Measurements from ENCODE around the gene CLOCK.

The CLOCK gene

GRCh38 chr4:55385201-55385649 is 161.5 kb downstream of the CLOCK start:
- Histone ChIP-seq H4K20me1 (ENCODE audit: insufficient read depth, low read length, poor library complexity, severe bottlenecking) (no peaks in the 10 kb centered on the region), H3K9me2 (replicated peaks; ENCODE audit: low read depth, low read length) (no peaks in the 10 kb centered on the region), H3K4me1 (ENCODE audit: insufficient read depth, low read length, poor library complexity, severe bottlenecking) (peaks cover 4% of the 10 kb centered on the region), H2AFZ (ENCODE audit: low read length) (no peak overlapping the region), H3K27me3 (ENCODE audit: insufficient read depth, low read length, poor library complexity, severe bottlenecking) (no peaks in the 10 kb centered on the region), H3K9me3 (ENCODE audit: insufficient read depth, low read depth, low read length) (no peaks in the 10 kb centered on the region), H3K79me2 (ENCODE audit: insufficient read depth, low read length) (no peaks in the 10 kb centered on the region), H3F3A (ENCODE audit: low read depth) (no peaks in the 10 kb centered on the region), H3K4me2 (ENCODE audit: low read depth, low read length, poor library complexity, severe bottlenecking) (no peak overlapping the region), H3K9ac (ENCODE audit: low read depth, low read length, poor library complexity, severe bottlenecking) (no peak overlapping the region), H3K36me3 (ENCODE audit: insufficient read depth, low read length) (no peaks in the 10 kb centered on the region), H3K4me3 (ENCODE audit: low read length, poor library complexity, severe bottlenecking) (no peak overlapping the region)
- TF ChIP-seq CTCF (conservative IDR thresholded peaks at IDR 0.05; ENCODE audit: low read length) (no peak), EZH2phosphoT487 (IDR thresholded peaks at IDR 0.05; ENCODE audit: borderline replicate concordance) (no peak)

GRCh38 chr4:55382488-55383003 is 164.2 kb downstream of the CLOCK start:
- Histone ChIP-seq H3K9ac (ENCODE audit: low read depth, low read length, poor library complexity, severe bottlenecking) (no peak overlapping the region), H3K4me2 (ENCODE audit: low read depth, low read length, poor library complexity, severe bottlenecking) (no peak overlapping the region), H3K4me3 (ENCODE audit: low read length, poor library complexity, severe bottlenecking) (no peak overlapping the region), H4K20me1 (ENCODE audit: insufficient read depth, low read length, poor library complexity, severe bottlenecking) (no peaks in the 10 kb centered on the region), H3K9me3 (ENCODE audit: insufficient read depth, low read depth, low read length) (no peaks in the 10 kb centered on the region), H3K4me1 (ENCODE audit: insufficient read depth, low read length, poor library complexity, severe bottlenecking) (peaks cover 4% of the 10 kb centered on the region), H3K9me2 (replicated peaks; ENCODE audit: low read depth, low read length) (no peaks in the 10 kb centered on the region), H3K27me3 (ENCODE audit: insufficient read depth, low read length, poor library complexity, severe bottlenecking) (no peaks in the 10 kb centered on the region), H3K36me3 (ENCODE audit: insufficient read depth, low read length) (no peaks in the 10 kb centered on the region), H3F3A (ENCODE audit: low read depth) (no peaks in the 10 kb centered on the region), H2AFZ (ENCODE audit: low read length) (peak overlapping the region; percentile 25; the same call in 1 of the 2 replicates), H3K79me2 (ENCODE audit: insufficient read depth, low read length) (no peaks in the 10 kb centered on the region)
- TF ChIP-seq EZH2phosphoT487 (IDR thresholded peaks at IDR 0.05; ENCODE audit: borderline replicate concordance) = no peak
- TF ChIP-seq CTCF (conservative IDR thresholded peaks at IDR 0.05; ENCODE audit: low read length) = no peak

- no peaks in the 10 kb centered on the region for H3K79me2 ChIP-seq (ENCODE audit: insufficient read depth, low read length)
- H3K9me2 ChIP-seq (replicated peaks; ENCODE audit: low read depth, low read length) = no peaks in the 10 kb centered on the region
- H3K36me3 ChIP-seq (ENCODE audit: insufficient read depth, low read length) = no peaks in the 10 kb centered on the region
- no peak overlapping the region for H3K4me3 ChIP-seq (ENCODE audit: low read length, poor library complexity, severe bottlenecking)
- no peaks in the 10 kb centered on the region for H3F3A ChIP-seq (ENCODE audit: low read depth)
- peak overlapping the region; percentile 71 for H2AFZ ChIP-seq (ENCODE audit: low read length)
- no peak overlapping the region for H3K9ac ChIP-seq (ENCODE audit: low read depth, low read length, poor library complexity, severe bottlenecking)
- peaks cover 4% of the 10 kb centered on the region for H3K4me1 ChIP-seq (ENCODE audit: insufficient read depth, low read length, poor library complexity, severe bottlenecking)
- no peaks in the 10 kb centered on the region for H4K20me1 ChIP-seq (ENCODE audit: insufficient read depth, low read length, poor library complexity, severe bottlenecking)
- H3K27me3 ChIP-seq (ENCODE audit: insufficient read depth, low read length, poor library complexity, severe bottlenecking) = no peaks in the 10 kb centered on the region
- no peaks in the 10 kb centered on the region for H3K9me3 ChIP-seq (ENCODE audit: insufficient read depth, low read depth, low read length)
- H3K4me2 ChIP-seq (ENCODE audit: low read depth, low read length, poor library complexity, severe bottlenecking) = no peak overlapping the region
- no peak for TF ChIP-seq CTCF (conservative IDR thresholded peaks at IDR 0.05; ENCODE audit: low read length)
- no peak for TF ChIP-seq EZH2phosphoT487 (IDR thresholded peaks at IDR 0.05; ENCODE audit: borderline replicate concordance)
Observed at GRCh38 chr4:55381502-55381901, 165.2 kb downstream of the CLOCK start.

Data from Loucy (cell line).